GM13976 (cell line): ENCODE data around the gene KAT7.
A peak's percentile ranks its signal among the peaks of the same experiment; 100 is the strongest.

Experiments used
- DNase-seq: peaks from one replicate; pipeline ENCODE4 v3.0.0; 2012; ENCODE audit warnings: low spot score
- CTCF ChIP-seq: IDR thresholded peaks from 2 replicates; pipeline ENCODE4 v1.5.1; 2012; ENCODE audit warnings: borderline replicate concordance, mild to moderate bottlenecking; ENCODE audit not compliant: insufficient read depth; ENCODE audit errors: extremely low read depth, missing control alignments, control extremely low read depth
- in situ Hi-C: fragments of 300-500 bp; cut with MboI; formaldehyde crosslinking; loops from one replicate; pipeline ENCODE4 v1.12.0; 2022; ENCODE audit warnings: low sequenced_read_pairs, mixed read lengths, inconsistent platforms; ENCODE audit not compliant: unreplicated experiment

The KAT7 gene

GRCh38 chr17:49760296-49760695 is 28.2 kb upstream of the KAT7 start:
- TF ChIP-seq CTCF: no peak
- DNase-seq: no peak
- in situ Hi-C loops: no loop called here

GRCh38 chr17:49760932-49761558 is 27.4 kb upstream of the KAT7 start:
- no peak for TF ChIP-seq CTCF
- no peak for DNase-seq
- in situ Hi-C loops: no loop called here

GRCh38 chr17:49762151-49762941 is 26.1 kb upstream of the KAT7 start:
- TF ChIP-seq CTCF: no peak
- DNase-seq: no peak
- in situ Hi-C loops: no loop called here

GRCh38 chr17:49763735-49764558 is 24.5 kb upstream of the KAT7 start, which contains the start of gene FAM117A:
Gene FAM117A, minus strand, starts transcription at chr17:49764131. Its CDS starts 44 bp downstream, at chr17:49764087.
- no peak for TF ChIP-seq CTCF
- in situ Hi-C loops: no loop called here
- peak; percentile 98 for DNase-seq

GRCh38 chr17:49764559-49765180 is 23.8 kb upstream of the KAT7 start:
- in situ Hi-C loops: no loop called here
- TF ChIP-seq CTCF: no peak

More at GRCh38 chr17:49764559-49765180, 23.8 kb upstream of the KAT7 start:
- no peak for DNase-seq
